Thyroid gland (tissue), 4 donors: Measurements from ENCODE around the gene RNASEH2B.

Experiments
- CTCF ChIP-seq, 6 experiments: fragments of 200-600 bp in 3 of 6; fragments of 450-650 bp in 3 of 6; sonication (generic) in 3 of 6; IDR thresholded peaks; one replicate each; pipeline ENCODE4 v1.5.1; 2016 to 2019; ENCODE audit warnings: antibody characterized with exemption in 6 of 6, mild to moderate bottlenecking in 2 of 6, inconsistent platforms in 1 of 6, moderate library complexity in 1 of 6
- POLR2A ChIP-seq, 2 donors: fragments of 450-650 bp; IDR thresholded peaks; one replicate each; pipeline ENCODE4 v1.6.1; 2017; ENCODE audit warnings: antibody characterized with exemption in 2 of 2, mild to moderate bottlenecking in 2 of 2, moderate library complexity in 1 of 2

GRCh38 chr13:50923272-50923671, 13.7 kb downstream of the RNASEH2B start:
- TF ChIP-seq CTCF (IDR thresholded peaks at IDR 0.05), result no peak
- TF ChIP-seq POLR2A (IDR thresholded peaks at IDR 0.05), result no peak
